Large intestine (tissue), 3 donors: Measurements from ENCODE around the gene RPN2. TPM values are rescaled to one million over a fixed set of nuclear protein-coding genes. Genes with fewer than 3 reads are reported as not detected.

Experiments
- DNase-seq, 2 donors: peaks; one replicate each; pipeline versions ENCODE4 v3.0.0 to v3.0.0-alpha.2; 2013
- H3K27ac ChIP-seq: one replicate; pipeline ENCODE4 v1.5.1; 2013; ENCODE audit warnings: low read length
- H3K27me3 ChIP-seq: 2 replicates; pipeline ENCODE4 v1.6.1; 2013; ENCODE audit warnings: low read length; ENCODE audit not compliant: control insufficient read depth, insufficient read depth
- H3K36me3 ChIP-seq: 2 replicates; pipeline ENCODE4 v1.6.1; 2013; ENCODE audit warnings: low read length; ENCODE audit not compliant: control insufficient read depth, insufficient read depth
- H3K4me1 ChIP-seq: one replicate; pipeline ENCODE4 v1.6.1; 2013; ENCODE audit warnings: low read length; ENCODE audit not compliant: control insufficient read depth, insufficient read depth
- H3K4me3 ChIP-seq: one replicate; pipeline ENCODE4 v1.5.1; 2013; ENCODE audit warnings: low read length
- H3K9me3 ChIP-seq: one replicate; pipeline ENCODE4 v1.6.1; 2013; ENCODE audit warnings: mild to moderate bottlenecking, low read depth, low read length, moderate library complexity; ENCODE audit not compliant: control insufficient read depth
- WGBS: methylation state at CpG from one replicate; pipeline ENCODE4 v1.1.5; 2013; ENCODE audit warnings: low lambda C conversion rate; ENCODE audit not compliant: insufficient coverage; 5-methylcytosine and 5-hydroxymethylcytosine counted together
- polyA plus RNA-seq: library from polyadenylated mRNA; unstranded; fragments of 120-200 nt; gene quantifications from one replicate; pipeline ENCODE4 v1.2.1, GENCODE V29; 2013

Gene RPN2
- polyA plus RNA-seq, 1 donor = 177 TPM

- WGBS = no CpG with 5 or more reads among the region's 1 CpG
- Histone ChIP-seq H3K4me3 (no peak overlapping the region), H3K27ac (peak overlapping the region; percentile 21), H3K27me3 (no peaks in the 10 kb centered on the region), H3K36me3 (peaks cover 93% of the 10 kb centered on the region), H3K9me3 (no peaks in the 10 kb centered on the region), H3K4me1 (no peaks in the 10 kb centered on the region)
- DNase-seq = peak in 1 of 2 donors; percentile 32
These were observed 59.9 kb downstream of the RPN2 start for GRCh38 chr20:37238935-37239451.

GRCh38 chr20:37240337-37241067, 61.4 kb downstream of the RPN2 start:
- no CpG with 5 or more reads among the region's 3 CpGs for WGBS
- Histone ChIP-seq H3K27me3 (no peaks in the 10 kb centered on the region), H3K36me3 (peaks cover 84% of the 10 kb centered on the region), H3K4me1 (no peaks in the 10 kb centered on the region), H3K4me3 (no peak overlapping the region), H3K9me3 (no peaks in the 10 kb centered on the region), H3K27ac (no peak overlapping the region)
- DNase-seq = no peak

DNA sequence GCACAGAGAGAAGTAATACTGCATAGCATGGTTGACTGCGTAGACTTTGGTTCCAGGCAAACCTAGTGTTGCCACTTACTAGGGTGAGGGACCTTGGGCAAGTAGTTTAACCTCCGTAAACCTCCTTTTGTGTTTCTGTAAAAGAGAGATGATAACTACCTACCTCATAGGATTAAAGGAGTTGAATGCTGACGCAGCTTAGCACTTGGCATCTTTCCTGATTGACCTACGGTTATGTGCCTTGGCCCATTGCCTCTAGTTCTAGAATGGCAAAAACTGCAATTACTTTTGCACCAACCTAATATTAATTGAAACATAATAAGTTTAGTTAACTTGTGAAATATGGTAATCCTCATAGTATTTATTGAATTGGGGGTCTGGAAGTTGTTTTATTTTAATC, 63.4 kb downstream of the RPN2 start:
- H3K36me3 ChIP-seq = peaks cover 65% of the 10 kb centered on the region
- H3K27me3 ChIP-seq = no peaks in the 10 kb centered on the region
- WGBS = 100% methylated on average over 1 of the region's 4 CpGs
- no peaks in the 10 kb centered on the region for H3K9me3 ChIP-seq
- H3K4me1 ChIP-seq = no peaks in the 10 kb centered on the region
- DNase-seq = no peak
- H3K4me3 ChIP-seq = no peak overlapping the region
- H3K27ac ChIP-seq = no peak overlapping the region

GRCh38 chr20:37243076-37243936, 64.2 kb downstream of the RPN2 start:
- H3K27ac ChIP-seq = no peak overlapping the region
- H3K4me3 ChIP-seq = no peak overlapping the region
- peaks cover 57% of the 10 kb centered on the region for H3K36me3 ChIP-seq
- H3K4me1 ChIP-seq = no peaks in the 10 kb centered on the region
- no peak for DNase-seq
- WGBS = 100% methylated on average over 2 of the region's 16 CpGs
- no peaks in the 10 kb centered on the region for H3K9me3 ChIP-seq
- H3K27me3 ChIP-seq = no peaks in the 10 kb centered on the region

GRCh38 chr20:37243937-37244571, 64.9 kb downstream of the RPN2 start:
- Histone ChIP-seq H3K27me3 (no peaks in the 10 kb centered on the region), H3K36me3 (peaks cover 50% of the 10 kb centered on the region), H3K9me3 (no peaks in the 10 kb centered on the region), H3K4me1 (no peaks in the 10 kb centered on the region), H3K27ac (no peak overlapping the region), H3K4me3 (no peak overlapping the region)
- DNase-seq = no peak
- 100% methylated on average over 1 of the region's 8 CpGs for WGBS

- Histone ChIP-seq H3K27me3 (no peaks in the 10 kb centered on the region), H3K36me3 (peaks cover 45% of the 10 kb centered on the region), H3K9me3 (no peaks in the 10 kb centered on the region), H3K4me3 (no peak overlapping the region), H3K4me1 (no peaks in the 10 kb centered on the region), H3K27ac (no peak overlapping the region)
- no CpG with 5 or more reads among the region's 5 CpGs for WGBS
- no peak for DNase-seq
These were observed 65.4 kb downstream of the RPN2 start for GRCh38 chr20:37244572-37244957.

GRCh38 chr20:37245216-37246150, 66.4 kb downstream of the RPN2 start:
- H3K9me3 ChIP-seq = no peaks in the 10 kb centered on the region
- H3K36me3 ChIP-seq = peaks cover 37% of the 10 kb centered on the region
- no peak for DNase-seq
- H3K4me3 ChIP-seq = no peak overlapping the region
- no peaks in the 10 kb centered on the region for H3K27me3 ChIP-seq
- no CpG with 5 or more reads among the region's 25 CpGs for WGBS
- no peaks in the 10 kb centered on the region for H3K4me1 ChIP-seq
- no peak overlapping the region for H3K27ac ChIP-seq

GRCh38 chr20:37246736-37247135, 67.6 kb downstream of the RPN2 start:
- H3K9me3 ChIP-seq = no peaks in the 10 kb centered on the region
- H3K27me3 ChIP-seq = no peaks in the 10 kb centered on the region
- H3K36me3 ChIP-seq = peaks cover 25% of the 10 kb centered on the region
- no peak overlapping the region for H3K27ac ChIP-seq
- H3K4me1 ChIP-seq = no peaks in the 10 kb centered on the region
- WGBS = 86% methylated on average over 1 of the region's 5 CpGs
- no peak overlapping the region for H3K4me3 ChIP-seq
- DNase-seq = no peak

- peaks cover 17% of the 10 kb centered on the region for H3K36me3 ChIP-seq
- no peak overlapping the region for H3K4me3 ChIP-seq
These were observed 68.4 kb downstream of the RPN2 start for GRCh38 chr20:37247547-37247946.

More at GRCh38 chr20:37247547-37247946, 68.4 kb downstream of the RPN2 start:
- H3K27me3 ChIP-seq = no peaks in the 10 kb centered on the region
- 44% methylated on average over 1 of the region's 1 CpG for WGBS
- no peak overlapping the region for H3K27ac ChIP-seq
- H3K9me3 ChIP-seq = no peaks in the 10 kb centered on the region
- no peak for DNase-seq
- H3K4me1 ChIP-seq = no peaks in the 10 kb centered on the region
